Type B pancreatic cell (in vitro differentiated cells): ENCODE data around the gene PHF21A. TPM values are rescaled to one million over a fixed set of nuclear protein-coding genes. Genes with fewer than 3 reads are reported as not detected.
"Not testable (repeated sequence)": the region's sequence is repeated elsewhere in the genome, so short reads cannot be mapped to it uniquely, and the experiment has no call there.

Source experiments
- DNase-seq: peaks from one replicate; pipeline ENCODE4 v3.0.0; 2021; ENCODE audit warnings: mixed read lengths; ENCODE audit not compliant: unreplicated experiment; ENCODE audit errors: extremely low spot score
- H3K27ac Mint-ChIP-seq: 2 replicates; pipeline ENCODE4 v1.8.0; 2021; ENCODE audit warnings: mild to moderate bottlenecking, mixed read lengths
- H3K27me3 Mint-ChIP-seq: 2 replicates; pipeline ENCODE4 v1.8.0; 2021; ENCODE audit warnings: mixed read lengths
- H3K36me3 Mint-ChIP-seq: 2 replicates; pipeline ENCODE4 v1.8.0; 2021; ENCODE audit warnings: mixed read lengths
- H3K4me1 Mint-ChIP-seq: one replicate; pipeline ENCODE4 v1.8.0; 2021; ENCODE audit warnings: mixed read lengths; ENCODE audit not compliant: unreplicated experiment
- H3K4me3 Mint-ChIP-seq: 2 replicates; pipeline ENCODE4 v1.8.0; 2021; ENCODE audit warnings: mild to moderate bottlenecking, mixed read lengths
- H3K9me3 Mint-ChIP-seq: 2 replicates; pipeline ENCODE4 v1.8.0; 2021; ENCODE audit warnings: mixed read lengths
- CTCF ChIP-seq: fragments of 200-600 bp; sonication (generic); conservative IDR thresholded peaks from 2 replicates; pipeline ENCODE4 v1.5.0; 2021; ENCODE audit warnings: antibody characterized with exemption, mild to moderate bottlenecking
- total RNA-seq: library from RNA; stranded (reverse); gene quantifications from 2 replicates; pipeline ENCODE4 v1.2.1, GENCODE V29; 2021; ENCODE audit warnings: low replicate concordance

PHF21A gene
- total RNA-seq, 1 donor from 2014 or later, result 62.4 TPM

GRCh38 chr11:46119352-46120216, 1.7 kb downstream of the PHF21A start:
- Mint-ChIP-seq H3K27me3 (no peaks in the 10 kb centered on the region), H3K9me3 (no peaks in the 10 kb centered on the region), H3K36me3 (no peaks in the 10 kb centered on the region), H3K4me3 (peak overlapping the region; percentile 91), H3K4me1 (peaks cover 42% of the 10 kb centered on the region), H3K27ac (peak overlapping the region; percentile 96)
- DNase-seq, result no peak
- TF ChIP-seq CTCF, result no peak

GRCh38 chr11:46118702-46119351, 2.4 kb downstream of the PHF21A start:
- H3K36me3 Mint-ChIP-seq, result no peaks in the 10 kb centered on the region
- peak overlapping the region; percentile 91 for H3K4me3 Mint-ChIP-seq
- peak overlapping the region; percentile 96 for H3K27ac Mint-ChIP-seq
- DNase-seq, result no peak
- H3K9me3 Mint-ChIP-seq, result no peaks in the 10 kb centered on the region
- H3K4me1 Mint-ChIP-seq, result peaks cover 47% of the 10 kb centered on the region
- H3K27me3 Mint-ChIP-seq, result no peaks in the 10 kb centered on the region
- TF ChIP-seq CTCF, result no peak

- Mint-ChIP-seq H3K4me1 (peaks cover 49% of the 10 kb centered on the region), H3K36me3 (peaks cover 3% of the 10 kb centered on the region), H3K27ac (peak overlapping the region; percentile 96), H3K4me3 (peak overlapping the region; percentile 91), H3K9me3 (peaks cover 4% of the 10 kb centered on the region), H3K27me3 (no peaks in the 10 kb centered on the region)
- TF ChIP-seq CTCF, result peak; percentile 57
- no peak for DNase-seq
Measured at GRCh38 chr11:46117842-46118241, 3.4 kb downstream of the PHF21A start.

GRCh38 chr11:46116712-46117037, 4.6 kb downstream of the PHF21A start:
- not testable (repeated sequence) for H3K27me3 Mint-ChIP-seq, H3K36me3 Mint-ChIP-seq, H3K9me3 Mint-ChIP-seq, DNase-seq
- peak overlapping the region; percentile 96 for H3K27ac Mint-ChIP-seq
- H3K4me3 Mint-ChIP-seq, result peak overlapping the region; percentile 73
- peaks cover 59% of the 10 kb centered on the region for H3K4me1 Mint-ChIP-seq

GRCh38 chr11:46116007-46116711, 5.1 kb downstream of the PHF21A start:
- no peak for DNase-seq
- peaks cover 62% of the 10 kb centered on the region for H3K4me1 Mint-ChIP-seq
- peaks cover 4% of the 10 kb centered on the region for H3K9me3 Mint-ChIP-seq
- peak overlapping the region; percentile 96 for H3K27ac Mint-ChIP-seq
- H3K36me3 Mint-ChIP-seq, result peaks cover 3% of the 10 kb centered on the region
- no peak for TF ChIP-seq CTCF
- peak overlapping the region; percentile 73 for H3K4me3 Mint-ChIP-seq
- no peaks in the 10 kb centered on the region for H3K27me3 Mint-ChIP-seq
